Cardiac muscle cell (in vitro differentiated cells and primary cell): ENCODE measurements around the gene BMP8B. TPM values are rescaled to one million over a fixed set of nuclear protein-coding genes. Genes with fewer than 3 reads are reported as not detected.

Source experiments
- DNase-seq, 2 donors: peaks; one replicate each; pipeline versions ENCODE4 v3.0.0 to v3.0.0-alpha.2; 2010 to 2017; ENCODE audit warnings: low read depth in 1 of 2, low spot score in 1 of 2
- H3K27ac ChIP-seq: fragments of 200-600 bp; sonication (generic); 2 replicates; pipeline ENCODE4 v1.5.1; 2016
- H3K27me3 ChIP-seq: fragments of 200-600 bp; sonication (generic); 2 replicates; pipeline ENCODE4 v1.6.0; 2016; ENCODE audit warnings: control low read depth
- H3K36me3 ChIP-seq: fragments of 200-600 bp; sonication (generic); 2 replicates; pipeline ENCODE4 v1.5.1; 2016; ENCODE audit warnings: control low read depth
- H3K4me1 ChIP-seq: fragments of 200-600 bp; sonication (generic); 2 replicates; pipeline ENCODE4 v1.8.1; 2017; ENCODE audit warnings: low read depth, mild to moderate bottlenecking, mixed run types
- H3K4me3 ChIP-seq: fragments of 200-600 bp; sonication (generic); 2 replicates; pipeline ENCODE4 v1.5.1; 2016; ENCODE audit warnings: mild to moderate bottlenecking
- H3K9me3 ChIP-seq: fragments of 200-600 bp; sonication (generic); 2 replicates; pipeline ENCODE4 v1.5.1; 2017; ENCODE audit warnings: low read depth, mild to moderate bottlenecking, control low read depth
- polyA plus RNA-seq: library from polyadenylated mRNA; unstranded; fragments of >200 nt; fragmentation: Nextera tagmentation; extraction: Ambion mirVana; gene quantifications from 2 replicates; pipeline ENCODE4 v1.2.1, GENCODE V29; 2016
- total RNA-seq: library from RNA; depleted of rRNA; stranded (reverse); fragments of >200 nt; gene quantifications from 2 replicates; pipeline ENCODE4 v1.2.3, GENCODE V29; 2016
- TF ChIP-seq, protein P1 (sequence below): IDR thresholded peaks from 2 replicates; pipeline ENCODE4 v1.5.1; 2012; ENCODE audit warnings: low read depth, mild to moderate bottlenecking, low read length

BMP8B gene
- total and polyA plus RNA-seq, 2 experiments from 2014 or later, result 0.02 TPM; not detected in 1

DNA sequence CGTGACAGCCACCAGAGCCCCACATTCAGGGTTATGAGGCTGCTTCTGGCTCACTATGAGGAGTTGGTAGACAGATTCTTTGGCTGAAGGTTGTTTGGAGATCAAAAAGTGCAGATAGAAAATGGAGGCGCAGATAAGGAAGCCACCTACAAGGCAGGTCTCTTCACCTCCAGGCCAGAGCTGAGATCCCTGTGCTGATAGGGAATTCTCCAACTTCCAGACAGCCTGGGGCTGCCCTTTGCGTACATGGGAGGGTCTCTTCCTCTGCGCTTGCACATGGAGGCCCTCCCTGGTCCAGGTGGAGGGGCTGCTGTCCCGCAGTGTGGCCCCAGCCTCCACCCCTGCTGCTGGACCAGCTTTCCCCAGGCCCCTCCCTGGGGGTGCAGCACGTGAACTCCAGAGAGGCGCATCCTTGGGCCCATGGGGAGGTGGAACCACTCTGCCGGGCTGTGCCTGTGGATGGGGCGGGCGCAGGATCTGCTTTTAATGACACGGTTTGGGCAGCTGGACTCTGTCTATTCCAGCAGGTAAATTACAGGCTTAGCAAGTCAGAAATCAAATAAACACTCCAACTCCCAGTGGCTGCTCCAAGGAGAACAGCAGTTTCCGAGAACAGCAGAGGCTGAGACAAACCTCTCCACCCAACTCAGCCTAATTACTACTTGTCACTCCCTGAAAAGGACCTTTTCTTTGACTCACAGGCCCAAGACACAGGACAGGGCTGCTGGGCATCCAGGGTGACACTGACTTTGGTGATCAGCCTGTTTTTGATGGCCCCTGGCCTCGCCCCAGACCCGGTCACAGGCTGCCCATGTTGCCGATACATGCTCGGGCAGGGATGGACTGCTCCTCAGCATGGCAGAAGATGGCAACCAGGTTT, 29.9 kb downstream of the BMP8B start:
- TF ChIP-seq, protein P1, sequence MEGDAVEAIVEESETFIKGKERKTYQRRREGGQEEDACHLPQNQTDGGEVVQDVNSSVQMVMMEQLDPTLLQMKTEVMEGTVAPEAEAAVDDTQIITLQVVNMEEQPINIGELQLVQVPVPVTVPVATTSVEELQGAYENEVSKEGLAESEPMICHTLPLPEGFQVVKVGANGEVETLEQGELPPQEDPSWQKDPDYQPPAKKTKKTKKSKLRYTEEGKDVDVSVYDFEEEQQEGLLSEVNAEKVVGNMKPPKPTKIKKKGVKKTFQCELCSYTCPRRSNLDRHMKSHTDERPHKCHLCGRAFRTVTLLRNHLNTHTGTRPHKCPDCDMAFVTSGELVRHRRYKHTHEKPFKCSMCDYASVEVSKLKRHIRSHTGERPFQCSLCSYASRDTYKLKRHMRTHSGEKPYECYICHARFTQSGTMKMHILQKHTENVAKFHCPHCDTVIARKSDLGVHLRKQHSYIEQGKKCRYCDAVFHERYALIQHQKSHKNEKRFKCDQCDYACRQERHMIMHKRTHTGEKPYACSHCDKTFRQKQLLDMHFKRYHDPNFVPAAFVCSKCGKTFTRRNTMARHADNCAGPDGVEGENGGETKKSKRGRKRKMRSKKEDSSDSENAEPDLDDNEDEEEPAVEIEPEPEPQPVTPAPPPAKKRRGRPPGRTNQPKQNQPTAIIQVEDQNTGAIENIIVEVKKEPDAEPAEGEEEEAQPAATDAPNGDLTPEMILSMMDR, result no peak
- H3K27me3 ChIP-seq, result no peaks in the 10 kb centered on the region
- H3K36me3 ChIP-seq, result peaks cover 3% of the 10 kb centered on the region
- DNase-seq, result no peak
- H3K27ac ChIP-seq, result no peak overlapping the region
- no peaks in the 10 kb centered on the region for H3K9me3 ChIP-seq
- H3K4me3 ChIP-seq, result no peak overlapping the region
- H3K4me1 ChIP-seq, result no peaks in the 10 kb centered on the region

DNA sequence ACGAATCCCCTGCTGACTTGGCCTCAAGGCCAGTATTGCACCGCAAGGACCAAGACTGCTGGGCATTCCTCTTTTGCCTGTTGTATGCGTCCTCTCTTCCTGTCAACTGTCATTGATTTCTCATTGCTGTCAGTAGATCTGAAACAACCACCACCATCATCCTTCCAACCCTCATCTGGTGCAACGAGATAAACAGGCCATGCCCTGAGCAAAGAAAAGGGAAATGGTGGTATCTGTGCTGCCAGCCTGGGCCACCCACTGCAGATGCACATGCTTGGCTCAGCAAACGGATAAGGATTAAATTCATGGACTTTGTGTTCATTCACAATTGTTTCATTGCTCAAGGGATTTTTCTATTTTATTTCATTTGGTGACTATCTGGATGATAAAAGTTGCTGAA, 31.2 kb downstream of the BMP8B start:
- no peak overlapping the region for H3K27ac ChIP-seq
- peaks cover 14% of the 10 kb centered on the region for H3K36me3 ChIP-seq
- no peak for DNase-seq
- no peaks in the 10 kb centered on the region for H3K9me3 ChIP-seq
- TF ChIP-seq, protein P1, result no peak
- no peak overlapping the region for H3K4me3 ChIP-seq
- H3K27me3 ChIP-seq, result no peaks in the 10 kb centered on the region
- no peaks in the 10 kb centered on the region for H3K4me1 ChIP-seq

DNA sequence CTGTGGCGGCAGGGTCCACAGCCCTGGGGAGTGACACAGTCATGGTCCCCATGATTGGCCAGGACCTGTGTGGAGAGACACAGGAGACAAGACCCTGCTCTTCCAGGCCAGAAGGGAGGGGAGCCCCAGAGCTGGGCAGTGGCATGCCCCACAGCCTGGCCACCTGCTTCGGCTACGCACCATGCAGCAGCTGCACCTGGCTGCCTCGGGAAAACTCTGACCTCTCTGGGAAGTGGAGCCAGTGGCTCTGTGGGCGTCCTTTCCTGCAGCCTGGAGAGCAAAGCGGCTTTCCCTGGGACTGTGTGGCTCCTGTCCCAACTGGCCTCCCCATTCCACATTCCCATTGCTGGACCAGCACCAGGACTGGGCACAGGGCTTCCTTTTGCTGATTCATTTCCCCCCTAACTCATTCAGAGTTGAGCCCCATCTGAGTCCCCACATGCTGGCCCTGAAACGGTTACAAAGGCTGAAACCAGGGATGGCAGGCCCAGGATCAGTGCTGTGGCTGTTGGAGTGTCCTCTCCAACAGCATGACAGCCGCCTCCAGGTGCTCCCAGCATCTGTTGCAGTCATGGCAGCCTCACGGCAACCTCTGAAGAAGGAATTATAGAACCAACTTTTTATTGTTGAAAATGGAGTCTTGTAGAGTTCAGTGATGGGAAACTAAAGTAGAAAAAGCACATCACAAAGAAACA, 32.6 kb downstream of the BMP8B start:
- Histone ChIP-seq H3K36me3 (peaks cover 25% of the 10 kb centered on the region), H3K27ac (no peak overlapping the region), H3K27me3 (no peaks in the 10 kb centered on the region), H3K4me1 (no peaks in the 10 kb centered on the region), H3K9me3 (no peaks in the 10 kb centered on the region), H3K4me3 (no peak overlapping the region)
- no peak for DNase-seq
- TF ChIP-seq, protein P1, result no peak

DNA sequence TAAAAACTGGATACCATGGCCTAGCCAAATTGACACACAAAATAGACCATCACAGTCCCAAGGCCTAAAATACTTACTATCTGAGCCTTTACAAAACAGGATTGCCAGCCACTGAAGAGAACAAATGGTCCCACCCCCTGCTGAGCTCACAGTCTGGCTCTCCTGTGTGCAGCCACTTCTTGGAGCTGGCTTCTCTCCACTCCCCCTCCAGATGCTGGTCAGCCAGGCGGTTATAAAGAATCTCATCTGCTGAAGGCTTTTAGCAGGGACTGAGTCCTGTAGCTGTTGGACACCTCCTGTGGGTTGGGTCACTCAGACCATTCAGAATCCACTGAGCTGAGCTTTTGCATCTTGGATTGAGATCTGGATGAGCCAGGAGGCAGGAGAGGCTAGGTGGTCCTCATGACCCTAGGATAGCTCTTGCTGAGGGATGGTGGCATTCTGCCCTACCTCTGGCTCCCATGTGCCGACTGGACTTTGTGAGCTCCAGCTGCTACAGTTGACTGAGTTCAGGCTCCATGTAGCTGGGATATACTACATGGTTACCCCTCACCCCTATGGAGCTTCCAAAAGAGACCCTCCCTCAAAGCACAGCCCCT, 33.7 kb downstream of the BMP8B start:
- Histone ChIP-seq H3K27me3 (no peaks in the 10 kb centered on the region), H3K36me3 (peaks cover 33% of the 10 kb centered on the region), H3K4me3 (no peak overlapping the region), H3K4me1 (no peaks in the 10 kb centered on the region), H3K9me3 (no peaks in the 10 kb centered on the region), H3K27ac (no peak overlapping the region)
- TF ChIP-seq, protein P1, result no peak
- DNase-seq, result no peak

DNA sequence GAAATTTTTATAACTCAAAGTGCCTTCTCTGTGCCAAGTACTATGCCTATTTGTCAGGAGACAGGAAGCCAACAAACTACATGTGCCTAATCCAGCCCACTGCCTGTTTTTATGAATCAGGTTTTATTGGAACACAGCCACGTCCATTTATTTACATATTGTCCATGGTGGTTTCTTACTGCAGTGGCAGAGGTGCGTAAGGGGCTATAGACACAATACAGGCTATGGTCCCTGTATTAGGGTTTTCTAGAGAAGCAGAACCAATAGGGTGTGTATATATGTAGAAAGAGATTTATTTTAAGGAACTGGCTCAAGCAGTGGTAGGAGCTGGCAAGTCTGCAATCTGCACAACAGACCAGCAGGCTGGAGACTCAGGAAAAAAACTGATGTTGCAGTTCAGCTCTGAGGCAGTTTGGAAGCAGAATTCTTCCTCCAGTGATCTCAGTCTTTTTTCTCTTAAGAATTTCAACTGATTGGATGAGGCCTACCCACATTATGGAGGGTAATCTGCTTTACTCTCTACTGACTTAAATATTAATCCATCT, 34.6 kb downstream of the BMP8B start:
- no peaks in the 10 kb centered on the region for H3K9me3 ChIP-seq
- no peak for DNase-seq
- no peak overlapping the region for H3K27ac ChIP-seq
- H3K27me3 ChIP-seq, result no peaks in the 10 kb centered on the region
- no peaks in the 10 kb centered on the region for H3K4me1 ChIP-seq
- peaks cover 42% of the 10 kb centered on the region for H3K36me3 ChIP-seq
- TF ChIP-seq, protein P1, result no peak
- H3K4me3 ChIP-seq, result no peak overlapping the region
